ENCODE data around the gene APOD. TPM values are rescaled to one million over a fixed set of nuclear protein-coding genes. Genes with fewer than 3 reads are reported as not detected.
A peak's percentile ranks its signal among the peaks of the same experiment; 100 is the strongest.

APOD gene
- total and polyA plus RNA-seq, 10 of the 15 experiments (the other 5 are each of a cell fraction or from before 2014, with no cell fraction given): 0.06 to 0.77 (median 0.47) TPM; not detected in 3

DNA sequence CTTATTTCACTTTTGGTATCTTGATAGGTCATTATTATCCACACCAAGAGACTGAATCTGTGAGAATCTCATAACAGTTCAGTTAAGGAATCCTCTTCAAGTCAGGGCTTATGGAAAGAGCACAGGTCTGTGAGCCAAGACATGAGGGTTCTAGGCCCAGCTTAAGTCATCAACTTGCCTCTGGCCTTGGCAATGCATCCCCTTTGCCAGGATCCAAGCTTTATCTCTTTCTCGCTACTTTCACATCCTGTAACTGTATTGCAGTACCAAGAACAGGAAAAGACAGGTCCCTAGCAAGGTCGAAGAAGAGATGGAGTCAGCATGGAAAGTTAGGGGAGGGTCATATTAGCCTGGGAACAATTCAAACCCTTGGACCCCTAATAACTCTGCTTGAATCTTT is 13.5 kb upstream of the APOD start:
- Histone ChIP-seq H3K9ac (ENCODE audit: control insufficient read depth, insufficient read depth, low read length) (no peak overlapping the region), H3K4me1 (ENCODE audit: control insufficient read depth, insufficient read depth, low read length) (no peaks in the 10 kb centered on the region), H3K4me3 (no peak overlapping the region), H2AFZ (ENCODE audit: control insufficient read depth, low read depth, low read length) (no peak overlapping the region), H3K4me2 (ENCODE audit: control insufficient read depth, insufficient read depth) (no peak overlapping the region), H4K20me1 (ENCODE audit: control insufficient read depth, insufficient read depth) (no peaks in the 10 kb centered on the region), H3K9me3 (replicated peaks; ENCODE audit: control insufficient read depth, insufficient read depth, low read length) (no peaks in the 10 kb centered on the region), H3K27me3 (replicated peaks in 1 of 2; ENCODE audit: control insufficient read depth in 2 of 2, insufficient read depth in 2 of 2, low read length in 1 of 2) (no peaks in the 10 kb centered on the region), H3K79me2 (ENCODE audit: control insufficient read depth, insufficient read depth, low read length) (no peaks in the 10 kb centered on the region), H3K36me3 (ENCODE audit: control insufficient read depth in 2 of 2, insufficient read depth in 2 of 2, low read length in 1 of 2) (no peaks in the 10 kb centered on the region), H3K27ac (ENCODE audit: control insufficient read depth, insufficient read depth) (no peak overlapping the region)
- WGBS (ENCODE audit: insufficient coverage, insufficient replicate concordance, low lambda C conversion rate, missing lambda C conversion rate): 53% methylated on average over 2 of the region's 2 CpGs
- in situ Hi-C loops (cut with MboI): no loop called here
- ChIA-PET POLR2A (no interaction called here), CTCF (no interaction called here), SMC1A (ENCODE audit: uncharacterized antibody, unreplicated experiment) (no interaction called here), RAD21 (ENCODE audit: unreplicated experiment) (no interaction called here)
- intact Hi-C loops (cut with micrococcal nuclease; ENCODE audit: unreplicated experiment): no loop called here
- peak; percentile 31 for FAIRE-seq
- no peak for DNase-seq (ENCODE audit: low read depth, low spot score)
- TF ChIP-seq E4F1 (IDR thresholded peaks at IDR 0.05; ENCODE audit: borderline replicate concordance, partially characterized antibody): no peak
- BruUV-seq (replicated peaks): no TSS peak
- ATAC-seq: no peak

DNA sequence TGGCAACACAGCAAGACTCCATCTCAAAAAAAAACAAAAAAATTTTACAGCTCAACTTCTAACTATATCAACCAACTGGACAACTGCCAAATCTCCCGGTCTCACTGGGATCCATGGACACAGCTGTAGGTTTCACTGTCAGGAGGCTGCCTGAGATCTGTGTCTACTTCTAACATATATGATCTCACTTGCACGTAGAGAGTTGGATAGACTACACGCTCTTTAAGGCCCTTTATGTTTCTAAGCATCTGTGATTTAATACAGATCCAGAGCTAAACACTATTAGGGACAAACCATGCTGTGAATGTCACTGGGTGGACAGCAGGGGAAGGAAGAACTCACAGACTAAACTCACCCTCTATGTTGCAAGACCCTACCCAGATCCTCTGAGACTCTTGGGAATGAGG is 13.0 kb upstream of the APOD start:
- Histone ChIP-seq H3K36me3 (ENCODE audit: control insufficient read depth in 2 of 2, insufficient read depth in 2 of 2, low read length in 1 of 2) (no peaks in the 10 kb centered on the region), H2AFZ (ENCODE audit: control insufficient read depth, low read depth, low read length) (no peak overlapping the region), H3K79me2 (ENCODE audit: control insufficient read depth, insufficient read depth, low read length) (no peaks in the 10 kb centered on the region), H3K4me1 (ENCODE audit: control insufficient read depth, insufficient read depth, low read length) (no peaks in the 10 kb centered on the region), H3K4me3 (no peak overlapping the region), H3K9ac (ENCODE audit: control insufficient read depth, insufficient read depth, low read length) (no peak overlapping the region), H4K20me1 (ENCODE audit: control insufficient read depth, insufficient read depth) (no peaks in the 10 kb centered on the region), H3K27ac (ENCODE audit: control insufficient read depth, insufficient read depth) (no peak overlapping the region), H3K9me3 (replicated peaks; ENCODE audit: control insufficient read depth, insufficient read depth, low read length) (no peaks in the 10 kb centered on the region), H3K4me2 (ENCODE audit: control insufficient read depth, insufficient read depth) (no peak overlapping the region), H3K27me3 (replicated peaks in 1 of 2; ENCODE audit: control insufficient read depth in 2 of 2, insufficient read depth in 2 of 2, low read length in 1 of 2) (no peaks in the 10 kb centered on the region)
- ATAC-seq (no peak), DNase-seq (ENCODE audit: low read depth, low spot score) (no peak), FAIRE-seq (no peak)
- in situ Hi-C loops (cut with MboI): no loop called here
- 68% methylated on average over 3 of the region's 3 CpGs for WGBS (ENCODE audit: insufficient coverage, insufficient replicate concordance, low lambda C conversion rate, missing lambda C conversion rate)
- POLR2A ChIA-PET: no interaction called here
- RAD21 ChIA-PET (ENCODE audit: unreplicated experiment): no interaction called here
- BruUV-seq (replicated peaks): no TSS peak
- intact Hi-C loops (cut with micrococcal nuclease; ENCODE audit: unreplicated experiment): no loop called here
- SMC1A ChIA-PET (ENCODE audit: uncharacterized antibody, unreplicated experiment): no interaction called here
- TF ChIP-seq RUNX3 (IDR thresholded peaks at IDR 0.05; ENCODE audit: low read length) (no peak), IKZF2 (IDR thresholded peaks at IDR 0.05) (no peak), NFXL1 (IDR thresholded peaks at IDR 0.05; ENCODE audit: borderline replicate concordance) (no peak), DPF2 (IDR thresholded peaks at IDR 0.05) (no peak), BMI1 (IDR thresholded peaks at IDR 0.05; ENCODE audit: borderline replicate concordance) (no peak), RB1 (IDR thresholded peaks at IDR 0.05; ENCODE audit: borderline replicate concordance) (no peak), WRNIP1 (IDR thresholded peaks at IDR 0.05; ENCODE audit: borderline replicate concordance, low read depth, low read length) (no peak), CBX3 (IDR thresholded peaks at IDR 0.05; ENCODE audit: borderline replicate concordance, low read depth) (no peak), NFYB (IDR thresholded peaks at IDR 0.05; ENCODE audit: insufficient read depth, low read depth, low read length) (no peak)
- TF ChIP-seq, protein P1, sequence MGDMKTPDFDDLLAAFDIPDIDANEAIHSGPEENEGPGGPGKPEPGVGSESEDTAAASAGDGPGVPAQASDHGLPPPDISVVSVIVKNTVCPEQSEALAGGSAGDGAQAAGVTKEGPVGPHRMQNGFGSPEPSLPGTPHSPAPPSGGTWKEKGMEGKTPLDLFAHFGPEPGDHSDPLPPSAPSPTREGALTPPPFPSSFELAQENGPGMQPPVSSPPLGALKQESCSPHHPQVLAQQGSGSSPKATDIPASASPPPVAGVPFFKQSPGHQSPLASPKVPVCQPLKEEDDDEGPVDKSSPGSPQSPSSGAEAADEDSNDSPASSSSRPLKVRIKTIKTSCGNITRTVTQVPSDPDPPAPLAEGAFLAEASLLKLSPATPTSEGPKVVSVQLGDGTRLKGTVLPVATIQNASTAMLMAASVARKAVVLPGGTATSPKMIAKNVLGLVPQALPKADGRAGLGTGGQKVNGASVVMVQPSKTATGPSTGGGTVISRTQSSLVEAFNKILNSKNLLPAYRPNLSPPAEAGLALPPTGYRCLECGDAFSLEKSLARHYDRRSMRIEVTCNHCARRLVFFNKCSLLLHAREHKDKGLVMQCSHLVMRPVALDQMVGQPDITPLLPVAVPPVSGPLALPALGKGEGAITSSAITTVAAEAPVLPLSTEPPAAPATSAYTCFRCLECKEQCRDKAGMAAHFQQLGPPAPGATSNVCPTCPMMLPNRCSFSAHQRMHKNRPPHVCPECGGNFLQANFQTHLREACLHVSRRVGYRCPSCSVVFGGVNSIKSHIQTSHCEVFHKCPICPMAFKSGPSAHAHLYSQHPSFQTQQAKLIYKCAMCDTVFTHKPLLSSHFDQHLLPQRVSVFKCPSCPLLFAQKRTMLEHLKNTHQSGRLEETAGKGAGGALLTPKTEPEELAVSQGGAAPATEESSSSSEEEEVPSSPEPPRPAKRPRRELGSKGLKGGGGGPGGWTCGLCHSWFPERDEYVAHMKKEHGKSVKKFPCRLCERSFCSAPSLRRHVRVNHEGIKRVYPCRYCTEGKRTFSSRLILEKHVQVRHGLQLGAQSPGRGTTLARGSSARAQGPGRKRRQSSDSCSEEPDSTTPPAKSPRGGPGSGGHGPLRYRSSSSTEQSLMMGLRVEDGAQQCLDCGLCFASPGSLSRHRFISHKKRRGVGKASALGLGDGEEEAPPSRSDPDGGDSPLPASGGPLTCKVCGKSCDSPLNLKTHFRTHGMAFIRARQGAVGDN (IDR thresholded peaks at IDR 0.05): no peak
- CTCF ChIA-PET: no interaction called here

All from GM12878 (cell line).